Vagina (tissue), 2 donors: Measurements from ENCODE around the gene ANKS3. TPM values are rescaled to one million over a fixed set of nuclear protein-coding genes. Genes with fewer than 3 reads are reported as not detected.

Experiments
- DNase-seq, 2 donors: peaks; one replicate each; pipeline ENCODE4 v3.0.0-alpha.2; 2017; ENCODE audit errors: extremely low spot score in 2 of 2
- H3K27ac ChIP-seq: fragments of 200-600 bp; sonication (generic); one replicate; pipeline ENCODE4 v1.5.1; 2019
- H3K27me3 ChIP-seq: fragments of 200-600 bp; sonication (generic); one replicate; pipeline ENCODE4 v1.5.1; 2019
- H3K36me3 ChIP-seq, 2 donors: fragments of 200-600 bp; sonication (generic); one replicate each; pipeline ENCODE4 v1.5.1; 2017 to 2019
- H3K4me1 ChIP-seq: fragments of 200-600 bp; sonication (generic); one replicate; pipeline ENCODE4 v1.5.1; 2019
- H3K4me3 ChIP-seq, 2 donors: fragments of 200-600 bp; sonication (generic); 1 replicate in 1 of 2; 2 replicates in 1 of 2; pipeline ENCODE4 v1.5.1; 2016 to 2019
- H3K9me3 ChIP-seq: fragments of 200-600 bp; sonication (generic); one replicate; pipeline ENCODE4 v1.5.1; 2019
- POLR2A ChIP-seq, 2 donors: fragments of 450-650 bp; IDR thresholded peaks; one replicate each; pipeline ENCODE4 v1.6.1; 2017; ENCODE audit warnings: antibody characterized with exemption in 2 of 2, mild to moderate bottlenecking in 2 of 2, moderate library complexity in 2 of 2
- POLR2AphosphoS5 ChIP-seq, 2 donors: sonication (generic); formaldehyde crosslinking; IDR thresholded peaks; one replicate each; pipeline ENCODE4 v1.9.0; 2017; ENCODE audit warnings: antibody characterized with exemption in 2 of 2, mild to moderate bottlenecking in 2 of 2, low read depth in 1 of 2; ENCODE audit not compliant: insufficient read depth in 1 of 2
- intact Hi-C: fragments of 100-400 bp; cut with DNase I; formaldehyde crosslinking; loops from one replicate; pipeline ENCODE4 v1.15.1; 2023
- total RNA-seq: library from RNA; depleted of rRNA; stranded (reverse); fragments of >200 nt; gene quantifications from one replicate; pipeline ENCODE4 v1.2.3, GENCODE V29; 2016
- TF ChIP-seq, protein P1 (sequence below), 3 experiments: fragments of 450-650 bp in 2 of 3; fragments of 200-600 bp in 1 of 3; sonication (generic) in 1 of 3; IDR thresholded peaks; one replicate each; pipeline ENCODE4 v1.5.1; 2017 to 2019; ENCODE audit warnings: antibody characterized with exemption in 3 of 3, mild to moderate bottlenecking in 2 of 3, moderate library complexity in 2 of 3

ANKS3 gene
- total RNA-seq, 1 donor from 2014 or later = 25.3 TPM

GRCh38 chr16:4679850-4680636 is 54.0 kb downstream of the ANKS3 start:
- intact Hi-C loops = no loop called here
- H3K36me3 ChIP-seq = peaks cover 0 to 29% of the 10 kb centered on the region in 2 donors

GRCh38 chr16:4679156-4679849 is 54.8 kb downstream of the ANKS3 start:
- Histone ChIP-seq H3K4me3 (peak overlapping the region; percentile 35 to 43), H3K27me3 (no peaks in the 10 kb centered on the region), H3K27ac (peak overlapping the region; percentile 85), H3K9me3 (no peaks in the 10 kb centered on the region), H3K36me3 (peaks cover 0 to 26% of the 10 kb centered on the region in 2 donors), H3K4me1 (peaks cover 26% of the 10 kb centered on the region)
- no peak for DNase-seq
- intact Hi-C loops = no loop called here
- TF ChIP-seq, protein P1, sequence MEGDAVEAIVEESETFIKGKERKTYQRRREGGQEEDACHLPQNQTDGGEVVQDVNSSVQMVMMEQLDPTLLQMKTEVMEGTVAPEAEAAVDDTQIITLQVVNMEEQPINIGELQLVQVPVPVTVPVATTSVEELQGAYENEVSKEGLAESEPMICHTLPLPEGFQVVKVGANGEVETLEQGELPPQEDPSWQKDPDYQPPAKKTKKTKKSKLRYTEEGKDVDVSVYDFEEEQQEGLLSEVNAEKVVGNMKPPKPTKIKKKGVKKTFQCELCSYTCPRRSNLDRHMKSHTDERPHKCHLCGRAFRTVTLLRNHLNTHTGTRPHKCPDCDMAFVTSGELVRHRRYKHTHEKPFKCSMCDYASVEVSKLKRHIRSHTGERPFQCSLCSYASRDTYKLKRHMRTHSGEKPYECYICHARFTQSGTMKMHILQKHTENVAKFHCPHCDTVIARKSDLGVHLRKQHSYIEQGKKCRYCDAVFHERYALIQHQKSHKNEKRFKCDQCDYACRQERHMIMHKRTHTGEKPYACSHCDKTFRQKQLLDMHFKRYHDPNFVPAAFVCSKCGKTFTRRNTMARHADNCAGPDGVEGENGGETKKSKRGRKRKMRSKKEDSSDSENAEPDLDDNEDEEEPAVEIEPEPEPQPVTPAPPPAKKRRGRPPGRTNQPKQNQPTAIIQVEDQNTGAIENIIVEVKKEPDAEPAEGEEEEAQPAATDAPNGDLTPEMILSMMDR (IDR thresholded peaks at IDR 0.05) = no peak
- TF ChIP-seq POLR2AphosphoS5 (IDR thresholded peaks at IDR 0.05; ENCODE audit: insufficient read depth in 1 of 2, low read depth in 1 of 2) = no peak
- no peak for TF ChIP-seq POLR2A (IDR thresholded peaks at IDR 0.05)

More at GRCh38 chr16:4679850-4680636, 54.0 kb downstream of the ANKS3 start:
- TF ChIP-seq POLR2A (IDR thresholded peaks at IDR 0.05) (no peak), POLR2AphosphoS5 (IDR thresholded peaks at IDR 0.05; ENCODE audit: insufficient read depth in 1 of 2, low read depth in 1 of 2) (peak; percentile 31 to 88)
- TF ChIP-seq, protein P1 (IDR thresholded peaks at IDR 0.05) = no peak
- peak overlapping the region; percentile 35 to 43 for H3K4me3 ChIP-seq
- H3K9me3 ChIP-seq = no peaks in the 10 kb centered on the region
- no peak for DNase-seq
- H3K27me3 ChIP-seq = no peaks in the 10 kb centered on the region
- peak overlapping the region; percentile 85 for H3K27ac ChIP-seq
- H3K4me1 ChIP-seq = peaks cover 26% of the 10 kb centered on the region

DNA sequence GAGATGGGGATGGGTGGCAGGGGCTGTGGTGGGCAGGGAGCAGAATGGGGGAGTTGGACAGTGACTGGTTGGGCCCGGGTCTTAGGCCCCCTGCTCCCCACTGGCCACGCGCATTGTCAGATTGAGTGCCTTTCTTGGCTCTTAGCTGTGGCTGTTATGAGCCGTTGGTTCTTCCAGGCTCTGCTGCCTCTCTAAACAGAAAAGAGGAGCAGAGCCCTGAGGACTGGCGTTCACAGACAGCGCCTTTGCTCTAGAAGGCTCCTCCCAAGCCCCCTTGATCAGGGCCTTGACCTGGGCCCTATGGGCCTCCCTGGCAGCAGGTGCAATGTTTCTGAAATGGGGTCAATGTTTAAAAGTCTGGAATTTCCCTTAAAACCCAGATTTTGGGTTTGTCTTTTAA is 55.5 kb downstream of the ANKS3 start:
- no peak for DNase-seq
- Histone ChIP-seq H3K4me3 (no peak overlapping the region), H3K4me1 (peaks cover 26% of the 10 kb centered on the region), H3K9me3 (no peaks in the 10 kb centered on the region), H3K36me3 (peaks cover 0 to 22% of the 10 kb centered on the region in 2 donors), H3K27me3 (no peaks in the 10 kb centered on the region), H3K27ac (no peak overlapping the region)
- intact Hi-C loops = no loop called here
- TF ChIP-seq POLR2A (IDR thresholded peaks at IDR 0.05) = no peak
- TF ChIP-seq POLR2AphosphoS5 (IDR thresholded peaks at IDR 0.05; ENCODE audit: insufficient read depth in 1 of 2, low read depth in 1 of 2) = no peak
- TF ChIP-seq, protein P1 (IDR thresholded peaks at IDR 0.05) = no peak

DNA sequence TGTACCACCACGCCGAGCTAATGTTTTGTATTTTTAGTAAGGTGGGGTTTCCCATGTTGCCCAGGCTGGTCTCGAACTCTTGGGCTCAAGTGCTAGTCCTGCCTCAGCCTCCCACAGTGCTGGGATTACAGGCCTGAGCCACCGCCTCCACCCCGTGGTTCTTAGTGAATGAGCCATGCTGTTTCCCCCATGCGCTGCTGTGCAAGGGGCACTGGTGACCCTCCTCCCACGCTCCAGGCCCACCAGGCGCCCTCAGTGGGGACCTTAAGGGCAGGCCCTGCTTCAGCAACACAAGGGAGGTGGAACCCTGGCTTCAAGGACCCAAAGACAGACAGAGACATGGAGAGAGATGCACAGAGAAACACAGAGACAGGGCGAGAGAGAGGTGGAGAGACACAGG is 56.1 kb downstream of the ANKS3 start:
- Histone ChIP-seq H3K4me1 (peaks cover 26% of the 10 kb centered on the region), H3K9me3 (no peaks in the 10 kb centered on the region), H3K27me3 (no peaks in the 10 kb centered on the region), H3K27ac (no peak overlapping the region), H3K36me3 (peaks cover 0 to 27% of the 10 kb centered on the region in 2 donors), H3K4me3 (no peak overlapping the region)
- intact Hi-C loops = no loop called here
- no peak for DNase-seq
- TF ChIP-seq, protein P1 (IDR thresholded peaks at IDR 0.05) = no peak
- TF ChIP-seq POLR2AphosphoS5 (IDR thresholded peaks at IDR 0.05; ENCODE audit: insufficient read depth in 1 of 2, low read depth in 1 of 2) = no peak
- TF ChIP-seq POLR2A (IDR thresholded peaks at IDR 0.05) = no peak
